ENCODE measurements around the gene MRGPRG.

GRCh38 chr11:3170756-3171650 lies 47.6 kb downstream of the MRGPRG start:
- TF ChIP-seq CTCF (conservative IDR thresholded peaks at IDR 0.05) (no peak), ZFX (IDR thresholded peaks at IDR 0.05) (no peak)

Measured in C4-2B (cell line).